Measurements from ENCODE around the gene ROR1.

DNA sequence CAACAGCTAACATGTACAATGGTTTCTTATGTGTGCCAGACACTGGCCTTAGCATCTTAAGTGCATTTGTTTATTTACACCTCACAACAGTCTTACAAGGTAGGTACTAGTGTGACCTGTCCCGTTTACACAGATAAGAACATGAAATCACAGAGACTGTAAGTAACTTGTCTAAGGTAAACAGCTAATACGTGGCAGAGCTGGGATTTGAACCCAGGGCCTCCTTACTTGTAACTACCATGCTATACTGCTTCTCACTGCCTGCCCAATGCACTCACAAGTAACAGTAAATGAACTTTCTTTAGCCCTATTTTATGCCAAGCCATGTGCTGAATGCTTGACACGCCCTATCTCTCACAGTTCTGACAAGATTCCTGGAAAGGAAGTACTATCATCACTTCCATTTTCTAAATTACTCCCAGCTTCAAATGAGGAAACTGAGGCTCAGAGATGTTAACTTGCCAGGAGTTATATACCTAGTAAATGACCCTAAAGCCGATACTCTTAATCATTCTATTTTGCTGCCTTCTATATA lies 25.7 kb upstream of the ROR1 start:
- TF ChIP-seq, protein P1, sequence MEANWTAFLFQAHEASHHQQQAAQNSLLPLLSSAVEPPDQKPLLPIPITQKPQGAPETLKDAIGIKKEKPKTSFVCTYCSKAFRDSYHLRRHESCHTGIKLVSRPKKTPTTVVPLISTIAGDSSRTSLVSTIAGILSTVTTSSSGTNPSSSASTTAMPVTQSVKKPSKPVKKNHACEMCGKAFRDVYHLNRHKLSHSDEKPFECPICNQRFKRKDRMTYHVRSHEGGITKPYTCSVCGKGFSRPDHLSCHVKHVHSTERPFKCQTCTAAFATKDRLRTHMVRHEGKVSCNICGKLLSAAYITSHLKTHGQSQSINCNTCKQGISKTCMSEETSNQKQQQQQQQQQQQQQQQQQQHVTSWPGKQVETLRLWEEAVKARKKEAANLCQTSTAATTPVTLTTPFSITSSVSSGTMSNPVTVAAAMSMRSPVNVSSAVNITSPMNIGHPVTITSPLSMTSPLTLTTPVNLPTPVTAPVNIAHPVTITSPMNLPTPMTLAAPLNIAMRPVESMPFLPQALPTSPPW (CRISPR knock-in tag; IDR thresholded peaks at IDR 0.05) = no peak
- TF ChIP-seq, protein P2, sequence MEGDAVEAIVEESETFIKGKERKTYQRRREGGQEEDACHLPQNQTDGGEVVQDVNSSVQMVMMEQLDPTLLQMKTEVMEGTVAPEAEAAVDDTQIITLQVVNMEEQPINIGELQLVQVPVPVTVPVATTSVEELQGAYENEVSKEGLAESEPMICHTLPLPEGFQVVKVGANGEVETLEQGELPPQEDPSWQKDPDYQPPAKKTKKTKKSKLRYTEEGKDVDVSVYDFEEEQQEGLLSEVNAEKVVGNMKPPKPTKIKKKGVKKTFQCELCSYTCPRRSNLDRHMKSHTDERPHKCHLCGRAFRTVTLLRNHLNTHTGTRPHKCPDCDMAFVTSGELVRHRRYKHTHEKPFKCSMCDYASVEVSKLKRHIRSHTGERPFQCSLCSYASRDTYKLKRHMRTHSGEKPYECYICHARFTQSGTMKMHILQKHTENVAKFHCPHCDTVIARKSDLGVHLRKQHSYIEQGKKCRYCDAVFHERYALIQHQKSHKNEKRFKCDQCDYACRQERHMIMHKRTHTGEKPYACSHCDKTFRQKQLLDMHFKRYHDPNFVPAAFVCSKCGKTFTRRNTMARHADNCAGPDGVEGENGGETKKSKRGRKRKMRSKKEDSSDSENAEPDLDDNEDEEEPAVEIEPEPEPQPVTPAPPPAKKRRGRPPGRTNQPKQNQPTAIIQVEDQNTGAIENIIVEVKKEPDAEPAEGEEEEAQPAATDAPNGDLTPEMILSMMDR (IDR thresholded peaks at IDR 0.05 in 2 of 3, conservative IDR thresholded peaks at IDR 0.05 in 1 of 3; ENCODE audit: insufficient read depth in 2 of 3, low read depth in 1 of 3, low read length in 3 of 3) = no peak
- no peak for TF ChIP-seq PHF21A (IDR thresholded peaks at IDR 0.05; ENCODE audit: borderline replicate concordance, low read depth)
- no peak for TF ChIP-seq POLR2A (conservative IDR thresholded peaks at IDR 0.05)
- no peak for TF ChIP-seq ZNF586 (CRISPR knock-in tag; conservative IDR thresholded peaks at IDR 0.05)
- no peak for TF ChIP-seq ELF1 (tag; IDR thresholded peaks at IDR 0.05)
